WTC11 (cell line): ENCODE data around the gene PRPH. TPM values are rescaled to one million over a fixed set of nuclear protein-coding genes. Genes with fewer than 3 reads are reported as not detected.

Experiments used
- ATAC-seq: fragments of 200-7000 bp; cut with Tn5 transposase; 2 replicates; pipeline ENCODE4 v1.10.0; 2021; ENCODE audit warnings: mild to moderate bottlenecking, moderate library complexity
- CTCF ChIA-PET: fragments of 300-600 bp; sonication (Branson Sonifier 250); formaldehyde crosslinking; loops from one replicate; lab custom pipeline; 2021; ENCODE audit warnings: antibody characterized with exemption; lab: Charles Lee
- POLR2A ChIA-PET: fragments of 350-600 bp; sonication (Branson Sonifier 250); formaldehyde crosslinking; loops from one replicate; lab custom pipeline; 2021; ENCODE audit warnings: antibody characterized with exemption; lab: Charles Lee
- DNase-seq: peaks from one replicate; pipeline ENCODE4 v3.0.0; 2021; ENCODE audit warnings: low spot score
- H3K27ac Mint-ChIP-seq: 2 replicates; pipeline ENCODE4 v1.8.0; 2021; ENCODE audit warnings: mixed read lengths
- H3K27me3 Mint-ChIP-seq: 2 replicates; pipeline ENCODE4 v1.8.0; 2021; ENCODE audit warnings: low read depth, mild to moderate bottlenecking, moderate library complexity, mixed read lengths
- H3K36me3 Mint-ChIP-seq: 2 replicates; pipeline ENCODE4 v1.8.0; 2021; ENCODE audit warnings: mixed read lengths
- H3K4me1 Mint-ChIP-seq: 2 replicates; pipeline ENCODE4 v1.8.0; 2022; ENCODE audit warnings: mixed read lengths
- H3K4me3 Mint-ChIP-seq: 2 replicates; pipeline ENCODE4 v1.8.0; 2021; ENCODE audit warnings: mild to moderate bottlenecking, moderate library complexity, mixed read lengths
- H3K9me3 Mint-ChIP-seq: 2 replicates; pipeline ENCODE4 v1.8.0; 2021; ENCODE audit warnings: mixed read lengths
- CREB1 ChIP-seq: sonication (generic); formaldehyde crosslinking; IDR thresholded peaks from 2 replicates; pipeline ENCODE4 v1.8.0; 2023; ENCODE audit warnings: mild to moderate bottlenecking, missing genetic modification reagents
- CREM ChIP-seq: sonication (generic); formaldehyde crosslinking; IDR thresholded peaks from 2 replicates; pipeline ENCODE4 v1.8.1; 2022; ENCODE audit warnings: mild to moderate bottlenecking, missing genetic modification reagents, moderate library complexity
- ESRRA ChIP-seq: sonication (generic); formaldehyde crosslinking; IDR thresholded peaks from 2 replicates; pipeline ENCODE4 v1.8.1; 2022; ENCODE audit warnings: mild to moderate bottlenecking, missing genetic modification reagents, borderline replicate concordance
- FOXJ3 ChIP-seq: sonication (generic); formaldehyde crosslinking; IDR thresholded peaks from 2 replicates; pipeline ENCODE4 v1.9.0; 2021; ENCODE audit warnings: missing genetic modification reagents, mild to moderate bottlenecking, borderline replicate concordance
- JUN ChIP-seq: sonication (generic); formaldehyde crosslinking; IDR thresholded peaks from 2 replicates; pipeline ENCODE4 v1.8.0; 2023; ENCODE audit warnings: mild to moderate bottlenecking, missing genetic modification reagents
- KAT7 ChIP-seq: sonication (generic); formaldehyde crosslinking; IDR thresholded peaks from 2 replicates; pipeline ENCODE4 v1.8.1; 2023; ENCODE audit warnings: missing genetic modification reagents, mild to moderate bottlenecking, borderline replicate concordance
- NFYB ChIP-seq: sonication (generic); formaldehyde crosslinking; conservative IDR thresholded peaks from 2 replicates; pipeline ENCODE4 v1.8.0; 2022; ENCODE audit warnings: low read depth, missing genetic modification reagents
- NR1H2 ChIP-seq: sonication (generic); formaldehyde crosslinking; IDR thresholded peaks from 2 replicates; pipeline ENCODE4 v1.9.0; 2021; ENCODE audit warnings: mild to moderate bottlenecking, moderate library complexity, missing genetic modification reagents
- RELA ChIP-seq: sonication (generic); formaldehyde crosslinking; IDR thresholded peaks from 2 replicates; pipeline ENCODE4 v1.8.1; 2022; ENCODE audit warnings: missing genetic modification reagents, mild to moderate bottlenecking, borderline replicate concordance
- RORB ChIP-seq: fragments of 250-450 bp; sonication (Bioruptor Pico); IDR thresholded peaks from 2 replicates; pipeline ENCODE4 v1.9.0; 2021; ENCODE audit warnings: mild to moderate bottlenecking
- SMAD4 ChIP-seq: sonication (generic); formaldehyde crosslinking; IDR thresholded peaks from 2 replicates; pipeline ENCODE4 v1.8.0; 2022; ENCODE audit warnings: mild to moderate bottlenecking, missing genetic modification reagents
- SOX15 ChIP-seq: fragments of 250-450 bp; sonication (Bioruptor Pico); IDR thresholded peaks from 2 replicates; pipeline ENCODE4 v1.9.0; 2021; ENCODE audit warnings: mild to moderate bottlenecking
- SP1 ChIP-seq: sonication (generic); formaldehyde crosslinking; conservative IDR thresholded peaks from 2 replicates; pipeline ENCODE4 v1.8.1; 2022; ENCODE audit warnings: missing genetic modification reagents
- TEAD1 ChIP-seq: sonication (generic); formaldehyde crosslinking; IDR thresholded peaks from 2 replicates; pipeline ENCODE4 v1.8.0; 2022; ENCODE audit warnings: mild to moderate bottlenecking, missing genetic modification reagents
- TEAD4 ChIP-seq: sonication (generic); formaldehyde crosslinking; IDR thresholded peaks from 2 replicates; pipeline ENCODE4 v1.8.0; 2022; ENCODE audit warnings: mild to moderate bottlenecking, missing genetic modification reagents
- TP53 ChIP-seq: sonication (generic); formaldehyde crosslinking; IDR thresholded peaks from 2 replicates; pipeline ENCODE4 v1.8.1; 2023; ENCODE audit warnings: mild to moderate bottlenecking, missing genetic modification reagents
- ZBTB21 ChIP-seq: sonication (generic); formaldehyde crosslinking; IDR thresholded peaks from 2 replicates; pipeline ENCODE4 v1.8.1; 2023; ENCODE audit warnings: mild to moderate bottlenecking, missing genetic modification reagents, borderline replicate concordance
- ZNF121 ChIP-seq: sonication (generic); formaldehyde crosslinking; IDR thresholded peaks from 2 replicates; pipeline ENCODE4 v1.8.0; 2023; ENCODE audit warnings: missing genetic modification reagents
- ZNF232 ChIP-seq: sonication (generic); formaldehyde crosslinking; IDR thresholded peaks from 2 replicates; pipeline ENCODE4 v1.8.0; 2022; ENCODE audit warnings: mild to moderate bottlenecking, missing genetic modification reagents
- ZNF317 ChIP-seq: sonication (generic); formaldehyde crosslinking; IDR thresholded peaks from 2 replicates; pipeline ENCODE4 v1.8.1; 2023; ENCODE audit warnings: low read depth, mild to moderate bottlenecking, moderate library complexity, missing genetic modification reagents, borderline replicate concordance
- ZNF416 ChIP-seq: fragments of 250-450 bp; sonication (Bioruptor Pico); IDR thresholded peaks from 2 replicates; pipeline ENCODE4 v1.9.0; 2021; ENCODE audit warnings: mild to moderate bottlenecking, inconsistent platforms
- total RNA-seq: library from RNA; stranded (reverse); gene quantifications from 3 replicates; pipeline ENCODE4 v1.2.3, GENCODE V29; 2021
- TF ChIP-seq, protein P1 (sequence below): fragments of 200-600 bp; IDR thresholded peaks from 2 replicates; pipeline ENCODE4 v1.8.0; 2022; ENCODE audit warnings: antibody characterized with exemption
- TF ChIP-seq, protein P2 (sequence below): fragments of 250-450 bp; sonication (Bioruptor Pico); IDR thresholded peaks from 2 replicates; pipeline ENCODE4 v1.8.0; 2021; ENCODE audit warnings: mild to moderate bottlenecking
- TF ChIP-seq, protein P3 (sequence below): sonication (generic); formaldehyde crosslinking; IDR thresholded peaks from 2 replicates; pipeline ENCODE4 v1.8.1; 2023; ENCODE audit warnings: mild to moderate bottlenecking, missing genetic modification reagents, borderline replicate concordance
- TF ChIP-seq, protein P4 (sequence below): sonication (generic); formaldehyde crosslinking; IDR thresholded peaks from 2 replicates; pipeline ENCODE4 v1.8.1; 2023; ENCODE audit warnings: mild to moderate bottlenecking, missing genetic modification reagents, moderate library complexity

The PRPH gene
- total RNA-seq, 1 experiment from 2014 or later = 2.4 TPM

DNA sequence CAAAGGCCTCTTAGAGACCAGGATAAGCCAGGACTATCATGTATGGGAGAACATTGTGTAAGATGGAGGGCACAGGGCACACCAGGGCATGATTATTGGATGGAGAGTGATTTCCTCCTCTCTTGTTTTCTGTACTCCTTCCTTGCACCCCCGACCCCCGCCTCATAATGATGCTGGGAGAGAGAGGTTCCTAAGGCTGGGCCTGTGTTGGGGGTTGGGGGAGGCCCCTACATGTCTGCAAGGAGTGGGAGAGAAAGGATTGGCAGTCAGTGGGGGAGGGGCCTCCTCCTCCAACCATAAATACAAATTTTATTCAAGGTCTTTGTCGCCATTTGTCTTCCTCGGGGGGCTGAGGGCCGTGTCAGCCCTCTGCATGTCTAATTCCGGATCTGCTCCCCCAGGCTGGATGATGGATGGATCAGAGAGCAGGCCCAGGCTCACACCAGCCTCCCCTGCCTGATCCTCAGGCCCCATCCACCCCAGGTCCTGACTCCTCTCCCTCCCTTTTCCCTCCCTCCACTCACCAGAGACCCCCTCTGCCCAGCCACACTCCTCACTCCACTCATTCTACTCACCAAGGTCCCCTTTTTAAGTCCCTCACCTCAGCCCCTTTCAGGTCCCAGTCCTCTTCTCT is 44.0 kb downstream of the PRPH start:
- peaks cover 98% of the 10 kb centered on the region for H3K27me3 Mint-ChIP-seq
- DNase-seq = no peak
- H3K9me3 Mint-ChIP-seq = no peaks in the 10 kb centered on the region
- no peak for ATAC-seq
- TF ChIP-seq FOXJ3 (CRISPR knock-in tag) = no peak
- no peak for TF ChIP-seq NR1H2 (CRISPR knock-in tag)
- TF ChIP-seq CREB1 (CRISPR knock-in tag) = no peak
- no peak for TF ChIP-seq ZNF232 (CRISPR knock-in tag)
- TF ChIP-seq JUN (CRISPR knock-in tag) = no peak
- no peak for TF ChIP-seq TP53
- no peak for TF ChIP-seq ZNF121 (CRISPR knock-in tag)
- TF ChIP-seq ZNF317 (CRISPR knock-in tag) = no peak
- no peak for TF ChIP-seq NFYB (CRISPR knock-in tag)
- TF ChIP-seq ESRRA = no peak
- TF ChIP-seq RORB = no peak
- no peak overlapping the region for H3K27ac Mint-ChIP-seq
- H3K36me3 Mint-ChIP-seq = no peaks in the 10 kb centered on the region; the same call in 1 of the 2 replicates
- H3K4me1 Mint-ChIP-seq = peaks cover 49% of the 10 kb centered on the region
- CTCF ChIA-PET = interaction anchor here (0.7 to 6.1 kb wide), 11 partner anchors 9 to 241 kb away, joined by 3 to 112 read pairs (median 5); partner anchors contain the start of genes DNAJC22, PRPH and TROAP
- POLR2A ChIA-PET = no interaction called here
- 0 out of 2 replicates have a peak overlapping the region, but pooled peaks have one; percentile 15 for H3K4me3 Mint-ChIP-seq

DNA sequence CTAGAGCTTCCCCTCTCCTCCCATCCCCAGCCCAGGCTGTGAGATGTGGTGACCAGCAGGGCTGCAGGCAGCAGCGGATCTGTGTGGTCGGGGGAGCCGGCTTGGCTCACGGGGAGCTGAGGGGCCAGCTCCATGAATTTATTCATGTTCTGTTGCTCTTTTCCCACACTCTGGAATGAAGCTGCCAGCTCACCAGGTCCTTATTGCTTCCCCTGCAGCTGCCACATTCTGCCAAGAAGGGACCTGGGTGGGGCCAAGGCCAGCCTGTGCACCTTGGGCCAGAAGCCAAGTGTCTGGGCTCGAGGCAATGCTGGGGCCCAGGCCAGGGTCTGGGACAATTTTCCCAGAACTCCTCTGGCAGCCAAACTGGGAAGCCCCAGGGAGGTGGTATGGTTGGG is 44.5 kb downstream of the PRPH start:
- POLR2A ChIA-PET = no interaction called here
- Mint-ChIP-seq H3K27me3 (peaks cover 98% of the 10 kb centered on the region), H3K36me3 (no peaks in the 10 kb centered on the region; the same call in 1 of the 2 replicates)
- TF ChIP-seq SMAD4 (CRISPR knock-in tag) = 0 out of 2 replicates have a peak, but pooled peaks have one; percentile 20
- TF ChIP-seq, protein P1, sequence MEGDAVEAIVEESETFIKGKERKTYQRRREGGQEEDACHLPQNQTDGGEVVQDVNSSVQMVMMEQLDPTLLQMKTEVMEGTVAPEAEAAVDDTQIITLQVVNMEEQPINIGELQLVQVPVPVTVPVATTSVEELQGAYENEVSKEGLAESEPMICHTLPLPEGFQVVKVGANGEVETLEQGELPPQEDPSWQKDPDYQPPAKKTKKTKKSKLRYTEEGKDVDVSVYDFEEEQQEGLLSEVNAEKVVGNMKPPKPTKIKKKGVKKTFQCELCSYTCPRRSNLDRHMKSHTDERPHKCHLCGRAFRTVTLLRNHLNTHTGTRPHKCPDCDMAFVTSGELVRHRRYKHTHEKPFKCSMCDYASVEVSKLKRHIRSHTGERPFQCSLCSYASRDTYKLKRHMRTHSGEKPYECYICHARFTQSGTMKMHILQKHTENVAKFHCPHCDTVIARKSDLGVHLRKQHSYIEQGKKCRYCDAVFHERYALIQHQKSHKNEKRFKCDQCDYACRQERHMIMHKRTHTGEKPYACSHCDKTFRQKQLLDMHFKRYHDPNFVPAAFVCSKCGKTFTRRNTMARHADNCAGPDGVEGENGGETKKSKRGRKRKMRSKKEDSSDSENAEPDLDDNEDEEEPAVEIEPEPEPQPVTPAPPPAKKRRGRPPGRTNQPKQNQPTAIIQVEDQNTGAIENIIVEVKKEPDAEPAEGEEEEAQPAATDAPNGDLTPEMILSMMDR = no peak
- TF ChIP-seq, all 79 proteins: peak for 1
- peak; percentile 49 for DNase-seq
- peaks cover 49% of the 10 kb centered on the region for H3K4me1 Mint-ChIP-seq
- no peaks in the 10 kb centered on the region for H3K9me3 Mint-ChIP-seq
- H3K4me3 Mint-ChIP-seq = no peak overlapping the region
- no peak overlapping the region for H3K27ac Mint-ChIP-seq
- ATAC-seq = no peak
- CTCF ChIA-PET = interaction anchor here (0.7 to 6.1 kb wide), 10 partner anchors 9 to 241 kb away, joined by 3 to 112 read pairs (median 4); partner anchors contain the start of genes DNAJC22 and PRPH

DNA sequence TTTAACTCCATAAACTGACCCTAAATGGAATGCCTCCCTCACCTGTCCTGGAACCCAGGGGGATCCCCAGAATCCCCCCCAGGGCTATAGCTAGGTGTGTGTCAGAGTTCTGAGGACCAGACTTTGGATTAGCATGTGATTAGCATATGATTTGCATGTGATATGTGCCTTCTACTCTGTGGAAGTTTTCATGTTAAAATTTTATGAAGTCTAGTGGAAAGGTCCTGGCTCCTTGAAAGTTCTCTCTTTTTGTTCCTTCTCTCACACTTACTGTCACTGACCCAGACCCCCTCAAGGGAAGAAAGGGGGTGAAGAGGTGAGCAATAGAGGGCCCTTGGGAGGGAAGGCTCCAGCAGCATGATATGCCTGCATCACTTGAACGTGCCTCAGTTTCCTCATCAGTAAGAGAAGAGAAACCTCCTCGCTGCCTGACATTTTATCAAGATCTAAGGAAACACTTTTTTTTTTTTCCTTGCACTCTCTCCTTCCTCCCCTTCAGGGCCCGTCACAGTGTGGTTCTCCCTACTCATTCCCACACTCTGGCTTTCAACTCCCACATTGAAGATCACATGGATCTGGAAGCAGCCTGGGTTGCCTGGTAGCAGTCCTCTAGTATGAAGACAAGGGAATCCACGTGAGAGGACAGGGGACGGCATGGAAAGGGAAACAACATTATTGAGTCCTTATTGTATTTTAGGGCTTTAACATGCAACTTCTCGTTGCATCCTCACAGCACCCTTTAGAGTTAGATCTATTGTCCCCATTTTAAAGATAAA is 45.3 kb downstream of the PRPH start:
- DNase-seq (no peak), ATAC-seq (no peak)
- Mint-ChIP-seq H3K27me3 (peaks cover 98% of the 10 kb centered on the region), H3K36me3 (no peaks in the 10 kb centered on the region; the same call in 1 of the 2 replicates), H3K27ac (no peak overlapping the region), H3K4me3 (peak overlapping the region; percentile 67; the same call in 1 of the 2 replicates), H3K4me1 (peaks cover 49% of the 10 kb centered on the region), H3K9me3 (no peaks in the 10 kb centered on the region)
- CTCF ChIA-PET = interaction anchor here (1.4 to 6.1 kb wide), 7 partner anchors 8 to 213 kb away, joined by 3 to 264 read pairs (median 111); partner anchors contain the start of genes DNAJC22 and PRPH
- POLR2A ChIA-PET = no interaction called here
- TF ChIP-seq, protein P2, sequence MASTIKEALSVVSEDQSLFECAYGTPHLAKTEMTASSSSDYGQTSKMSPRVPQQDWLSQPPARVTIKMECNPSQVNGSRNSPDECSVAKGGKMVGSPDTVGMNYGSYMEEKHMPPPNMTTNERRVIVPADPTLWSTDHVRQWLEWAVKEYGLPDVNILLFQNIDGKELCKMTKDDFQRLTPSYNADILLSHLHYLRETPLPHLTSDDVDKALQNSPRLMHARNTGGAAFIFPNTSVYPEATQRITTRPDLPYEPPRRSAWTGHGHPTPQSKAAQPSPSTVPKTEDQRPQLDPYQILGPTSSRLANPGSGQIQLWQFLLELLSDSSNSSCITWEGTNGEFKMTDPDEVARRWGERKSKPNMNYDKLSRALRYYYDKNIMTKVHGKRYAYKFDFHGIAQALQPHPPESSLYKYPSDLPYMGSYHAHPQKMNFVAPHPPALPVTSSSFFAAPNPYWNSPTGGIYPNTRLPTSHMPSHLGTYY (CRISPR knock-in tag) = no peak
- no peak for TF ChIP-seq TEAD4 (CRISPR knock-in tag)
- no peak for TF ChIP-seq ZBTB21 (CRISPR knock-in tag)
- TF ChIP-seq CREM (CRISPR knock-in tag) = no peak
- TF ChIP-seq SOX15 (CRISPR knock-in tag) = no peak
- TF ChIP-seq SP1 (CRISPR knock-in tag) = no peak
- TF ChIP-seq RELA = no peak
- no peak for TF ChIP-seq KAT7
- TF ChIP-seq, protein P3, sequence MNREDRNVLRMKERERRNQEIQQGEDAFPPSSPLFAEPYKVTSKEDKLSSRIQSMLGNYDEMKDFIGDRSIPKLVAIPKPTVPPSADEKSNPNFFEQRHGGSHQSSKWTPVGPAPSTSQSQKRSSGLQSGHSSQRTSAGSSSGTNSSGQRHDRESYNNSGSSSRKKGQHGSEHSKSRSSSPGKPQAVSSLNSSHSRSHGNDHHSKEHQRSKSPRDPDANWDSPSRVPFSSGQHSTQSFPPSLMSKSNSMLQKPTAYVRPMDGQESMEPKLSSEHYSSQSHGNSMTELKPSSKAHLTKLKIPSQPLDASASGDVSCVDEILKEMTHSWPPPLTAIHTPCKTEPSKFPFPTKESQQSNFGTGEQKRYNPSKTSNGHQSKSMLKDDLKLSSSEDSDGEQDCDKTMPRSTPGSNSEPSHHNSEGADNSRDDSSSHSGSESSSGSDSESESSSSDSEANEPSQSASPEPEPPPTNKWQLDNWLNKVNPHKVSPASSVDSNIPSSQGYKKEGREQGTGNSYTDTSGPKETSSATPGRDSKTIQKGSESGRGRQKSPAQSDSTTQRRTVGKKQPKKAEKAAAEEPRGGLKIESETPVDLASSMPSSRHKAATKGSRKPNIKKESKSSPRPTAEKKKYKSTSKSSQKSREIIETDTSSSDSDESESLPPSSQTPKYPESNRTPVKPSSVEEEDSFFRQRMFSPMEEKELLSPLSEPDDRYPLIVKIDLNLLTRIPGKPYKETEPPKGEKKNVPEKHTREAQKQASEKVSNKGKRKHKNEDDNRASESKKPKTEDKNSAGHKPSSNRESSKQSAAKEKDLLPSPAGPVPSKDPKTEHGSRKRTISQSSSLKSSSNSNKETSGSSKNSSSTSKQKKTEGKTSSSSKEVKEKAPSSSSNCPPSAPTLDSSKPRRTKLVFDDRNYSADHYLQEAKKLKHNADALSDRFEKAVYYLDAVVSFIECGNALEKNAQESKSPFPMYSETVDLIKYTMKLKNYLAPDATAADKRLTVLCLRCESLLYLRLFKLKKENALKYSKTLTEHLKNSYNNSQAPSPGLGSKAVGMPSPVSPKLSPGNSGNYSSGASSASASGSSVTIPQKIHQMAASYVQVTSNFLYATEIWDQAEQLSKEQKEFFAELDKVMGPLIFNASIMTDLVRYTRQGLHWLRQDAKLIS (CRISPR knock-in tag) = no peak
- no peak for TF ChIP-seq ZNF416 (CRISPR knock-in tag)
- TF ChIP-seq, protein P4, sequence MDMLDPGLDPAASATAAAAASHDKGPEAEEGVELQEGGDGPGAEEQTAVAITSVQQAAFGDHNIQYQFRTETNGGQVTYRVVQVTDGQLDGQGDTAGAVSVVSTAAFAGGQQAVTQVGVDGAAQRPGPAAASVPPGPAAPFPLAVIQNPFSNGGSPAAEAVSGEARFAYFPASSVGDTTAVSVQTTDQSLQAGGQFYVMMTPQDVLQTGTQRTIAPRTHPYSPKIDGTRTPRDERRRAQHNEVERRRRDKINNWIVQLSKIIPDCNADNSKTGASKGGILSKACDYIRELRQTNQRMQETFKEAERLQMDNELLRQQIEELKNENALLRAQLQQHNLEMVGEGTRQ (CRISPR knock-in tag) = no peak
- TF ChIP-seq TEAD1 (CRISPR knock-in tag) = no peak
